OCI-LY7 (cell line): ENCODE data around the gene FA2H. TPM values are rescaled to one million over a fixed set of nuclear protein-coding genes. Genes with fewer than 3 reads are reported as not detected.

Experiments
- BruUV-seq: library from RNA; stranded (reverse); fragments of 400-500 nt; replicated peaks from 2 replicates; lab custom pipeline; 2021; lab: Mats Ljungman, UMichigan
- CTCF ChIA-PET: fragments of 300-600 bp; sonication (Branson Sonifier 250); formaldehyde crosslinking; loops from one replicate; lab custom pipeline; 2022; ENCODE audit warnings: antibody characterized with exemption; ENCODE audit not compliant: unreplicated experiment; lab: Charles Lee
- POLR2A ChIA-PET: fragments of 300-600 bp; sonication (Branson Sonifier 250); formaldehyde crosslinking; loops from one replicate; lab custom pipeline; 2022; ENCODE audit warnings: antibody characterized with exemption; lab: Charles Lee
- DNase-seq: peaks from one replicate; pipeline ENCODE4 v3.0.0-alpha.2; 2015; ENCODE audit warnings: low spot score
- H2AFZ ChIP-seq: fragments of 200-600 bp; sonication (generic), shearing (Covaris generic); 2 replicates; pipeline ENCODE4 v1.6.1; 2014; ENCODE audit warnings: mild to moderate bottlenecking, antibody characterized with exemption, low read length, moderate library complexity
- H3K27ac ChIP-seq: fragments of 200-600 bp; sonication (generic); 2 replicates; pipeline ENCODE4 v1.5.1; 2014; ENCODE audit warnings: mixed run types, low read depth, mild to moderate bottlenecking, moderate library complexity, low read length, inconsistent platforms; ENCODE audit not compliant: poor library complexity, severe bottlenecking
- H3K36me3 ChIP-seq: fragments of 200-600 bp; sonication (generic); 2 replicates; pipeline ENCODE4 v1.6.1; 2014; ENCODE audit warnings: mild to moderate bottlenecking, antibody characterized with exemption, low read length, moderate library complexity, mixed read lengths; ENCODE audit not compliant: insufficient read depth
- H3K4me1 ChIP-seq: fragments of 200-600 bp; sonication (generic); 2 replicates; pipeline ENCODE4 v1.5.1; 2014; ENCODE audit warnings: mild to moderate bottlenecking, low read length; ENCODE audit not compliant: insufficient read depth, poor library complexity, severe bottlenecking
- H3K4me2 ChIP-seq: fragments of 200-600 bp; sonication (generic); 2 replicates; pipeline ENCODE4 v1.6.1; 2014; ENCODE audit warnings: mild to moderate bottlenecking, low read length
- H3K4me3 ChIP-seq: fragments of 200-600 bp; sonication (generic); 2 replicates; pipeline ENCODE4 v1.5.1; 2014; ENCODE audit warnings: mild to moderate bottlenecking, low read depth, low read length; ENCODE audit not compliant: poor library complexity, severe bottlenecking
- H3K79me2 ChIP-seq: fragments of 200-600 bp; sonication (generic); 2 replicates; pipeline ENCODE4 v1.6.1; 2016; ENCODE audit warnings: low read depth, mild to moderate bottlenecking, low read length, moderate library complexity, mixed read lengths; ENCODE audit not compliant: insufficient read depth
- H3K9me2 ChIP-seq: fragments of 200-600 bp; sonication (generic); 2 replicates; pipeline ENCODE4 v1.6.1; 2016; ENCODE audit warnings: mild to moderate bottlenecking, low read length, mixed read lengths; ENCODE audit not compliant: insufficient read depth
- H3K9me3 ChIP-seq: fragments of 200-600 bp; sonication (generic); 2 replicates; pipeline ENCODE4 v1.6.1; 2014; ENCODE audit warnings: mild to moderate bottlenecking, mixed run types, low read length, mixed read lengths
- H4K20me1 ChIP-seq: fragments of 200-600 bp; sonication (generic); 2 replicates; pipeline ENCODE4 v1.6.1; 2014; ENCODE audit warnings: mild to moderate bottlenecking, antibody characterized with exemption, low read length, moderate library complexity, mixed read lengths; ENCODE audit not compliant: insufficient read depth
- EZH2phosphoT487 ChIP-seq: fragments of 200-600 bp; sonication (generic); IDR thresholded peaks from 2 replicates; pipeline ENCODE4 v1.6.1; 2018; ENCODE audit warnings: low read depth, borderline replicate concordance, mild to moderate bottlenecking, mixed run types, antibody characterized with exemption, low read length, moderate library complexity, mixed read lengths
- intact Hi-C: fragments of 100-400 bp; cut with micrococcal nuclease; formaldehyde crosslinking; loops from one replicate; pipeline ENCODE4 v1.10.0; 2022; ENCODE audit not compliant: unreplicated experiment
- total RNA-seq, 2 experiments: library from RNA; depleted of rRNA in 1 of 2; stranded (reverse); fragments of >200 nt in 1 of 2; shearing (Covaris generic) in 1 of 2; gene quantifications; 2 replicates each; pipeline ENCODE4 v1.2.3, GENCODE V29; 2014 to 2022
- TF ChIP-seq, protein P1 (sequence below): fragments of 200-600 bp; sonication (generic); conservative IDR thresholded peaks from 2 replicates; pipeline ENCODE4 v1.5.1; 2014; ENCODE audit warnings: mild to moderate bottlenecking, antibody characterized with exemption, low read length, moderate library complexity, mixed read lengths

Gene FA2H
- total RNA-seq, 2 experiments from 2014 or later = 0.73 to 4.7 TPM

DNA sequence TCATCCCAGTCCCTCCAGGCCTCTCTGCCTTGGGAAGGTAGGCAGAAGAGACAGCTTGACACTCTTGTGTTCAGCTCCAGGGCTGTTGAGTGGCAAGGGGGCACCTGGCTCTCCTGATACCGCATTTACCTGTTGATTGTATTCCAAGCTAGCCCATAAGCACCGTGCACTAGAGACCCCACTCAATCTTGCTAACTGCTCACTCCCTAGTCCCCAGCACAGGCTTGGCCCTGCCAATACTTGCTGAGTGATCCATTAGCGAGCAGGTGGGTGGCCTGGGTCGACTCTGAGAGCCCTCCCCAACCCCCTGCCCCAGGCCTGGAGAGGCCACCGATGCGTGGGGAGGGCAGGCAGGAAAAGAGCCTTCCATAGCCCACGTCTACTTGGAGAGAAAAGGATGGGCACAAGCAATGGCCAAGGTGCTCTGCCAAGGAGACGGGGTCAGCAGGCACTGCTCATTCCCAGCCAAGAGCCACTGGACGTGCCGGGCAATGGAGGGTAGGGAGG, 29.5 kb downstream of the FA2H start:
- Histone ChIP-seq H4K20me1 (no peaks in the 10 kb centered on the region), H3K4me1 (no peaks in the 10 kb centered on the region), H3K4me2 (no peak overlapping the region), H3K4me3 (no peak overlapping the region), H3K9me3 (no peaks in the 10 kb centered on the region), H2AFZ (no peak overlapping the region), H3K79me2 (no peaks in the 10 kb centered on the region), H3K36me3 (no peaks in the 10 kb centered on the region), H3K27ac (no peak overlapping the region), H3K9me2 (no peaks in the 10 kb centered on the region)
- TF ChIP-seq, protein P1, sequence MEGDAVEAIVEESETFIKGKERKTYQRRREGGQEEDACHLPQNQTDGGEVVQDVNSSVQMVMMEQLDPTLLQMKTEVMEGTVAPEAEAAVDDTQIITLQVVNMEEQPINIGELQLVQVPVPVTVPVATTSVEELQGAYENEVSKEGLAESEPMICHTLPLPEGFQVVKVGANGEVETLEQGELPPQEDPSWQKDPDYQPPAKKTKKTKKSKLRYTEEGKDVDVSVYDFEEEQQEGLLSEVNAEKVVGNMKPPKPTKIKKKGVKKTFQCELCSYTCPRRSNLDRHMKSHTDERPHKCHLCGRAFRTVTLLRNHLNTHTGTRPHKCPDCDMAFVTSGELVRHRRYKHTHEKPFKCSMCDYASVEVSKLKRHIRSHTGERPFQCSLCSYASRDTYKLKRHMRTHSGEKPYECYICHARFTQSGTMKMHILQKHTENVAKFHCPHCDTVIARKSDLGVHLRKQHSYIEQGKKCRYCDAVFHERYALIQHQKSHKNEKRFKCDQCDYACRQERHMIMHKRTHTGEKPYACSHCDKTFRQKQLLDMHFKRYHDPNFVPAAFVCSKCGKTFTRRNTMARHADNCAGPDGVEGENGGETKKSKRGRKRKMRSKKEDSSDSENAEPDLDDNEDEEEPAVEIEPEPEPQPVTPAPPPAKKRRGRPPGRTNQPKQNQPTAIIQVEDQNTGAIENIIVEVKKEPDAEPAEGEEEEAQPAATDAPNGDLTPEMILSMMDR = no peak
- TF ChIP-seq EZH2phosphoT487 = no peak
- intact Hi-C loops = no loop called here
- DNase-seq = no peak
- POLR2A ChIA-PET = no interaction called here
- CTCF ChIA-PET = no interaction called here
- BruUV-seq = no TSS peak

DNA sequence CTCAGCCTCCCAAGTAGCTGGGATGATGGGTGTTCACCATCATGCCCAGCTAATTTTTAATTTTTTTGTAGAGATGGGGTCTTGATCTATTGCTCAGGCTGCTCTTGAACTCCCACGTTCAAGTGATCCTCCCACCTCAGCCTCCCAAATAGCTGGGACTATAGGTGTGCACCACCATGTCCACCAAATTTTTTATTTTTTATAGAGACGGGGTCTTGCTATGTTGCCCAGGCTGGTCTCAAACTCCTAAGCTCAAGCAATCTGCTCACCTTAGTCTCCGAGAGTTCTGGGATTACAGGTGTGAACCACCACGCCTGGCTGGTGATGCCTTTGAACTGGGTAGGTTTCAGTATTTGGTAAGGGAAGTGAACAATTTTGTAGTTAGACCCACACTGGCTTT, 30.1 kb downstream of the FA2H start:
- Histone ChIP-seq H3K27ac (no peak overlapping the region), H3K4me2 (no peak overlapping the region), H3K4me1 (no peaks in the 10 kb centered on the region), H3K9me2 (no peaks in the 10 kb centered on the region), H3K4me3 (no peak overlapping the region), H3K36me3 (no peaks in the 10 kb centered on the region), H2AFZ (no peak overlapping the region), H3K9me3 (no peaks in the 10 kb centered on the region), H4K20me1 (no peaks in the 10 kb centered on the region), H3K79me2 (no peaks in the 10 kb centered on the region)
- BruUV-seq = no TSS peak
- DNase-seq = no peak
- TF ChIP-seq, protein P1 = no peak
- TF ChIP-seq EZH2phosphoT487 = no peak
- intact Hi-C loops = no loop called here
- ChIA-PET CTCF (no interaction called here), POLR2A (interaction anchor here (0.7 kb wide), 1 partner anchor 979 kb away, joined by 5 read pairs; no protein-coding TSS in a partner anchor)

DNA sequence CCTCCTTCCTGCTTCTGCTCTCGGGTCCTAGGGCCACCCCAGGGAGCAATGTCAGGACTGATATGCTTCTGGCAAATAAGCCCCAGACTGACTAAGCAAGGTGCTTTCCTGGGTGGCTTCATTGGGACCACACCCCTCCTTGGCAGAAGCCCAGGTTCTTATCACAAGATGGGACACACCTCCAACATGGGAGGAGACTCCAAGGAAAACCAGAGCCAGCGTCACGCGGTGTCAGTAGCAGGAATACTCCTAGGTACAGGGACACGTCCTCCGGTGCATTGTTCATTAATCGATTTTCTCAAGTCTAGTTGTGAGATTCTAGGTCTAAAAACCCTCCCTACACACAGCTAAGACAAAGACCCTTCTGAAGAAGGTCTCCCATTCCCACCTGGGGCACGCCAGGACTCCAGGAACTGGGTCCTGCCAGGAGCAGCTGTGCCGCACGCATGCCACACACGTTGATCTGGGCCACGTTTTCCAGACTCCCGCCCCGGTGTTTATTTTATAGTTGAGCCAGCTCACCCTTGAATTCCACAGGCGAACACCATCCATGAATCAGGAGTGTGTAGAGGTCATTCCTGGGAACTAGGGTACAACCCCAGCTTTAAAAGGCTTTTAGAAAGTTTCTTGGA, 30.8 kb downstream of the FA2H start:
- CTCF ChIA-PET = no interaction called here
- Histone ChIP-seq H2AFZ (no peak overlapping the region), H4K20me1 (no peaks in the 10 kb centered on the region), H3K4me3 (no peak overlapping the region), H3K36me3 (no peaks in the 10 kb centered on the region), H3K27ac (no peak overlapping the region), H3K4me2 (no peak overlapping the region), H3K9me3 (no peaks in the 10 kb centered on the region), H3K4me1 (no peaks in the 10 kb centered on the region), H3K9me2 (no peaks in the 10 kb centered on the region), H3K79me2 (no peaks in the 10 kb centered on the region)
- intact Hi-C loops = no loop called here
- BruUV-seq = no TSS peak
- POLR2A ChIA-PET = no interaction called here
- no peak for TF ChIP-seq EZH2phosphoT487
- TF ChIP-seq, protein P1 = no peak
- DNase-seq = no peak
